ENCODE data around the gene SALL4.
"Not testable (repeated sequence)": the region's sequence is repeated elsewhere in the genome, so short reads cannot be mapped to it uniquely, and the experiment has no call there.

SALL4 gene

DNA sequence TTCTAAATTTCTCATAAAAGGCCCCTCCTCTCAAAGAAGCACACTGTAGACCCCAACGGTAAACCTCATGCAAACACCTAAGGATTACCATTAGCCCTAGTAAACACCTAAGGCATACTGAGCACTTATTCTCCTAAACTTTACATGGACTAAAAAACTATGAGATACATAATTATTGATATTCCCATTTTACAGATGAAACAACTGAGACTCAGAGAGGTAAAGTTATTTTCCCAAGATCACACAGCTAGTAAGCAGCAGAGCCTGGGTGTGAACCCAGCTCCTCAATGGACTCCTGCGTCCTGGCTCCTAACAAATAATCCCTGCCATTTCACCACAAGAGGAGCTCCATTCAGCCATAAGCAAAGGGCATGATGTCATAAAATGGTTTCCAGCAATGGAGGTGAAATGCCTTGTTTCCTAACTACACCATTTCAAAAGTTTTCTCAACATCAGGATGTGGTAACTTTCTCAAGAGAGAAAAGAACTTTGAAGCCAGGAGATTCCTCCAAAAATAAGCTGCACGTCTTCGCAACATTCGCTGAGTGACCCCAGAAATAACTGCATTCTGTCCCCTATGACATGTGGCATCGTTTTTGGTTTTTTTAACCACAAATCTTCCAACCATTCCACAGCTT is 38.2 kb downstream of the SALL4 start:
- no peak for ATAC-seq

DNA sequence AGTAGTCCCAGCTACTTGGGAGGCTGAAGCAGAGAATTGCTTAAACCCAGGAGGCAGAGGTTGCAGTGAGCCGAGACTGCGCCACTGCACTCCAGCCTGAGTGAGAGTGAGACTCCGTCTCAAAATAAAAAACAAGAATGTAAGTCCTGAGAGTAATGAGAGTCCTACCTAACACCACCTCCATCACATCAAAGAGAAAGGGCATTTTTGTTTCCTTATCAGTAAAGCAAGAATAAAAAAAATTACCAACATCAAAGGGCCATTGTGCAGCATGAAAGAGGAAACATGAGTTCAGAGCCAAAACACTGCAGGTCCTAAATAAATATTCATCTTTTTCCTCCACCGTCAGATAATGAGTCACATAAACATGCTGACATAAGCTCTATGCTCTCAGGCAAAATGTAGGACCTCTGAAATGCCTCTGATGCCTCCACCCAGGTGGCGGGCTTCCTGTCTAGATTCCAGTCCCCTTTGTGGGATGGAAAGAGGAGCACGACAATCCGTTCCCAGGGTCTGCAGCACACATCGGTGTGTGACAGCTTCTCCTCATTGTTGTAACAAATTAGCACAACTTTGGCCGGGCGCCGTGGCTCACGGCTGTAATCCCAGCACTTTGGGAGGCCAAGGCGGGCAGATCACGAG is 41.3 kb downstream of the SALL4 start:
- no peak for ATAC-seq

DNA sequence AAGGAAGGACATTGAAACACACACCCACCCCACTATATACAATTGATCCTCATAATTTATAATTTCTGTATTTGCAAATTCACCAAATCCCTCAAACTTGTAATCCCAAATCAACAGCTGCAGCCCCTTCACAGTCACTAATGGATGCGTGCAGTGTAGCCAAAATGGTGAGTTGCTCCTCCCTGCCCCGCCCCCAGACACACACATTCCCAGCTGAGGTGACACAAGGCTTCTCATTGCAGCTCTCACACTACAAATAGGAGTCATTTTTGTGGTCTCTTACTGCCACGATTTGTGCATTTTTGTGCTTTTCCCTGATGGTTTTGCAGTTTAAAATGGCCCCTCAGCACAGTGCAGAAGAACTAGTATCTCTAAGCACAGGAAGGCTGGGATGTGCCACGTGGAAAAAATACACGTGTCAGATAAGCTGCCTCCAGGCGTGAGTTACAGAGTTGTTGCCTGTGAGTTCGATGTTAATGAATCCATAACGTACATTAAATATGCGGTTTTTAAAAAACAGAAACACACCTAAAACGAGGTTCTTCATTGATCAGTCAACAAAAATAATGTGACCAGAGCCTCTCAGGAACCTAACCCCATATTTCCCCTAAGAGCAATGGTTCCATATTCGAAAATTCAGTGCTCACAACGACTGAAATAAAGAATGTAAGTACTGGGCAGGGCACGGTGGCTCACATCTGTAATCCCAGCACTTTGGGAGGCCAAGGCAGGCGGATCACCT is 42.4 kb downstream of the SALL4 start:
- no peak for ATAC-seq

DNA sequence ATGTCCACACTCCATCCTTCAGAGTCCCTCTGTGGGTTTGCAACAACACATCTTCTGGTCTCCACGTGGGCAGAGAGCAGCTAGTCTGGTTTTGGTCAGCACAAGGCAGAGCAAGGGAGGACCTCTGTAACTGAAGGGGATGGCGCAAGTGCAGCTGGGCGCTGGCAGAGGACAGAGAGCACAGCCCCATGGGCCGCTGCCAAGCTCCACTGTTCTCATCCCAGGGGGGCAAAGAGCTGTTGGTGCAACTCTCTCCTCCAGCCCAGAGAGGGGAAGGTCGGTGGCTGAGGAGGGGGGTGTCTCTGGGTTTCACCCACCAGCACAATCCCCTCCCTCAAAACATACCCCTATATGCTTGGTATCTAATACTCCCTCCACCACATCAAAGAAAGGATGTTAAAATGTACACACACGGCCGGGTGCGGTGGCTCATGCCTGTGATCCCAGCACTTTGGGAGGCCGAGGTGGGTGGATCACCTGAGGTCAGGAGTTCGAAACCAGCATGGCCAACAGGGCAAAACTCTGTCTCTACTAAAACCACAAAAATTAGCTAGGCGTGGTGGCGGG is 43.3 kb downstream of the SALL4 start:
- no peak for ATAC-seq

DNA sequence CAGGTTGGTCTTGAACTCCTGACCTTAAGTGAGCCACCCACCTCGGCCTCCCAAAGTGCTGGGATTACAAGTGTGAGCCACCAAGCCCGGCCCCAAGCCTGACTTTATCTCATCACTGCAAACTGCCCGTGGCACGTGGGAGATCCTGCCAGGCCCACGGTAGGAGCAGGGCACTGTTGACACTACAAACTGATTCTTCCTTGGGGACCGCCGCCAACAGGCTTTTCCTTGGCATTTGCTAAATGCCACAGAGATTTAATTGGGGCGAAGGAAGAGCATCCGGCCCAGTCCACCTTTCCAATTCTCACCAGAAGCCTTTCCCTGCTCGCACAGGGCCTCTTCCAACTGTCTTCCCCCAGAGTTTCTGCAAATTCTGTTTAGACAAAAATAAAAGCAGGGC is 45.1 kb downstream of the SALL4 start:
- ATAC-seq = no peak

DNA sequence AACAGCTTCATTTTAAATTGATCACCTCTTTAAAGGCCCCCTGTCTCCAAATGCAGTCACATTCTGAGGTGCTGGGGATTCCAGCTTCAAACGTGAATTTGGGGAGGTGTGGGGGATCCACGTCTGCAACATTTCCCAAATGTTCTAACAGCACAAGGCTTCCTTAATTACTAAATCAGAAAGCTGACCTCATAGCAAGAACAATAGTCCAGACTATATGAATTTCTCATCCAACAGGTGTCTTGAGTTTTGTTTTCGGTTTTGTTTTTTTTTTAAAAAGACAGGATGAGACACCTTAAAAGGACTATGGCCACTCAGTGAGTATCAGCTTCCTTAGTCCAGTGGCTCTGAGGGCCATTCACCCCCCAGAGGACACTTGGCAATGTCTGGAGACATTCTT is 45.7 kb downstream of the SALL4 start:
- ATAC-seq = no peak

DNA sequence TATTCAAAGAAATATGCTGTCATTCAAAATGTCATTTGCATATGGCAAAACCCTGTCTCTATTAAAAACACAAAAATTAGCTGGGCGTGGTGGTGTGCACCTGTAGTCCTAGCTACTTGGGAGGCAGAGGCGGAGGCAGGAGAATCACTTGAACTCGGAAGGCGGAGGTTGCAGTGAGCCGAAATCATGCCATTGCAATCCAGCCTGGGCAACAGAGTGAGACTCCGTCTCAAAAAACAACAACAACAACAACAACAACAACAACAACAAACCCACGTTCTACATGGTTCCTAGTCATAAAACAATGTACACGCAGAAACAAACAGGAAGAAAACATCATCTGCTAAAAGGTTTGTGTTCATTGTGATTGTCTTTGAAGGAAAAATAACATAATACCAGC is 49.1 kb downstream of the SALL4 start:
- ATAC-seq = not testable (repeated sequence)

DNA sequence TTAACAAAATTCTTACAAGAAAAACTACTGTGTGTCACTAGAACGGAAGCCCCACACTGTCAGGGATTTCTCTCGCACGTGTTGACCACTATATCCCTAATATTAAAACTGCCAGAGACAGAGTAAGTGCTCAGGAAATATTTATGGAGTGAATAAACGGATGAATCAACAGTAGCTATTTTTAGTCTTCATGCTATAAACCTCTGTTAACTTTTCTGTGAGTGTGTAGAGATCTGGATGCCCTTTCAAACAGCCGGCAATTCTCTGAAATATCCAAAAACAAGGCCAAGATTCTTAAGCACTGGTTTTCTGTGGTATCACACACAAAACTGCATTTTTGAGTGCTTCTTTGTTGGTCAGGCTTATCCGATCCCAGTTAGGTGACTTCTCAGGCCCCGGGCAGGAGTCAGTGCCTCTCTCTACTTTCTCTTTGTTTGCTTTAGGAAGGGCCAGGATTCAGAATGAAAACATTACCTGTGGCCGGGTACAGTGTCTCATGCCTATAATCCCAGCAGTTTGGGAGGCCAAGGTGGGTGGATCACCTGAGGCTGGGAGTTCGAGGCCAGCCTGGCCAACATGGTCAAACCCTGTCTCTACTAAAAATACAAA is 49.9 kb downstream of the SALL4 start:
- ATAC-seq = no peak

DNA sequence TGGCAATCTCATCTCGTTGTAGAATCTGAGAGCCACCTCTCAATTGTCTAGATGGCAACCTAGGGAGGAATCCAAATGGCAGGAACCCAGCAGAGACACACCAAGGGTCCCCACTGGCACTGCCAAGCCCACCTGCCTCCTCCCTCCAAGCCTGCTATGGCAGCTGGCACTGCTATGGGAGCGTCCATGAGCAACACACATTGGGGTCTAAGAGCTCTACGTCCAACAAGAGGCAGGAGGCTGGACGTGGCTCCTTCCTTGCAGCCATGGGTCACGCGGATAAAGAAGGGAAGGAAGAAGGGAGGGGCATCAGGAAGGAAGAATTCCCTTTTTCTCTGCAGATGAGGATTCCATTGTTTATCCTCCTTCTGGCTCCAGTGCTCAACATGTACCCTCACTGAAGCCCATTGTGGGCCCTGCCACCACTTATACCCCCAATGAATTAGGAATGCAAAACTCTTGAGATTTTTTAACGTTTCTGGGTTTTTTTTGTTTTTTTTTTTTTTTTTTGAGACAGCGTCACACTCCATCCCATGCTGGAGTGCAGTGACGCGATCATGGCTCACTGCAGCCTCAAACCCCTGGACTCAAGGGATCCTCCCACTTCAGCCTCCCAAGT is 51.4 kb downstream of the SALL4 start:
- no peak for ATAC-seq

DNA sequence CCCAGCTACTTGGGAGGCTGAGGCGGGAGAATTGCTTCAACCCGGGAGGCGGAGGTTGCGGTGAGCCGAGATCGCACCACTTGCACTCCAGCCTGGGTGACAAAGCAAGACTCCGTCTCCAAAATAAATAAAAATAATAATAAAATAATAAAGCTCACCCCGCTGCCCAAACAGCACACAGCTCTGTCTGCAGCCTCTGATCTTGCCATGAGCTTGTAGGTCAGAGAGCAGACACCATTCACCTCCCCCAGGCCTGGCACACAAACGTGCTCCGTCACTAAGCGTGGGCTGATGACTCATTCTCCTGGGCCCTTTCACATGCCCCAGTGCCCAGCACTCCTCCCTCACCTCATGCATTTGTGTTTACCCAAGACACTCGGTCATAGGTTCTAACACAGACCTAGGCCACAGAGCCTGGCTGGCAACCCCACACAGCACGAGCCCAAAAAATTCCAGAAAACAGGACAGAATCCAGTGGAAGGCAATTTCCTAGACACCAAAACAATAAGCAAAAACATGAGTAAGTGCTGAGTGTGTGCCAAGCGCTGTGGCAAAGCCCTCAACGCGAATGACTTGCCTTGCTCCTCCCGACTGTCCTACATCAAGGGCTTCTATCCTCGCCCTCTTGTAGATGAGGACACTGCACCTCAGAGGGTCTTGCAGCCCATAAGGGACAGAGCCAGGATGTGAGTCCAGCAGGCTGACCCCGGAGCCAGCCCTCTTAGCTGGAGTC is 52.1 kb downstream of the SALL4 start:
- ATAC-seq = peak in 1 of 2 donors; percentile 66

DNA sequence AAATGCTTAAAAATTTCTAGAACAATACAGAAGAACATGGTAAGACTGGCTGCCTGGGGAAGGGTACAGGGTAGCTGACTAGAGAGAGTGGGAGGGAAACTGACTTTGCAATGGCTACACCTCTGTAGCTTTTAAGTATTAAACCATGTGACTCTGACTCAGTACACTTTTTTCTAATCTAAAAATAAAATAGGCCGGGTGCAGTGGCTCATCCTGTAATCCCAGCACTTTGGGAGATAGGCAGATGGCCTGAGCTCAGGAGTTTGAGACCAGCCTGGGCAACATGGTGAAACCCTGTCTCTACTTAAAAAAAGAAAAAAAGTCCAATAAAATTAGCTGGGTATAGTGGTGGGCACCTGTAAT is 52.7 kb downstream of the SALL4 start:
- ATAC-seq = no peak

DNA sequence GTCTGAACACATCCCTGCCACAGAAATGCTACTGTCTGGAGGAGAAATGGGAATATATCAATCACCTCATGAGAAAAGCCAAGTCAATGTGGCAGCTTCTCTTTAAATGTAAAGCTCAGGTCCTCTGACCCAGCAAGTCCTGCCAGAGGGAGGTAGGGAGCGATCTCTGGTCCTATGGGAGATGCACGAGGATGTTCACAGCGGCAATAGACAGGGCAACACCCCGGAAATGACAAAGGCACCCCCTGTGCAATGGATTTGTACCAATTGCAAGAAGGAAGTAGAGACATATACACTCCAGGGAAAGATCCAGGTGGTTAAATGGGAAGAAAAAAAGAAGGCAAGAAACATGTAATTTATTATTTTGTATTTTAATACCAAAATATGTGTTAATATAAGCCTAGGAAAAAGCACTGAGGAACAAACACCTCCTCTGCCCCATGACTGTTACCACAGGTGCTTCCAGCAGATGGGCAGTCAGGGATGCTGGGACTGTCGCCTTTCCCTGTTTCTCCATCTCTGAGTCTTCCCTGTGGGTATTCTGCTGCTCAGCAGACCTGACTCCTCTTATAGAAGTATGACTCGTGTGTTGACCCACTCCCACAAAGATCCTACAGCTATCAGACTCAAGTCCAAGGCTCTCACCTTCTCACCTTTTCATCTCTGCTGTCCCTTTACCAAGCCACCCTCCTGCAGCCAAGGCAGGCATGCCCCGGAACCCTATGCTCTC is 55.0 kb downstream of the SALL4 start:
- ATAC-seq = no peak

DNA sequence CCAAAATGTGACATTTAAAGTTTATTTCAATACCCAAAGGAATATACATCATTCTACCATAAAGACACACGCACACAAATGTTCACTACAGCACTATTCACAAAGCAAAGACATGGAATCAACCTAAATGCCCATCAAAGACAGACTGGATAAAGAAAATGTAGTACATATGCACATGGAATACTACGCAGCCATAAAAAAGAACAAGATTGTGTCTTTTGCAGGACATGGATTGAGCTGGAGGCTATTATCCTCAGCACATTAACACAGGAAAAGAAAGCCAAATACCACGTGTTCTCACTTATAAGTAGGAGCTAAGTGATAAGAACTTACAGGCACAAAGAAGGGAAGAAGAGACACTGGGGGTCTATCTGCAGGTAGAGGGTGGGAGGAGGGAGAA is 56.5 kb downstream of the SALL4 start:
- no peak for ATAC-seq

DNA sequence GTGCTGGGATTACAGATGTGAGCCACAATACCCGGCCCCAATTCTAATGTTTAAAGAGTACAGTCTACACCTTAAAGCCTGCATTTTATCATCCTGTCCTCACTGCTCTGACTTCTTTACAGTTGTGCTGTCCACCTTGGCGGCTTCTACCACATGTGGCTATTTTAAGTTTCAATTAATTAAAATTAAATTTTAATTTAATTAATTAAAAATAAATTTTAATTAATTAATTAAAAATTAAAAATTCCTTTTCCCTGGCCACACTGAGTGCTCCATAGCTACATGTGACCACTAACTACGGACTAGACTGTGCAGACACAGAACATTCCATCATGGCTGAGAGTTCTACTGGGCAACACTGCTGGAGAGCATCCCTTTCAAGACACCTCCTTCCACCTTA is 61.5 kb downstream of the SALL4 start:
- ATAC-seq = no peak

DNA sequence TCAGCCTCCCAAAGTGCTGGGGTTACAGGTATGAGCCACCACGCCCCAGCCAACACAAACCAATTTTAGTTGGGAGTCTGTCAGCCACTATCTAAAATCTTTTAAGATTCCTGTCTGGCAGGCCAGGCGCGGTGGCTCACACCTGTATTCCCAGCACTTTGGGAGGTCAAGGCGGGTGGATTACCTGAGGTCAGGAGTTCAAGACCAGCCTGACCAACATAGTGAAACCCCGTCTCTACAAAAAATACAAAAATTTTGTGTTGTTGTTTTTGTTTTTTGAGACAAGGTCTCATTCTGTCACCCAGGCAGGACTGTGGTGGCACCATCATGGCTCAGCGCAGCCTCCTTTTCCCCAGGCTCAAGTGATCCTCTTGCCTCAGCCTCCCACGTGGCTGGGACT is 62.0 kb downstream of the SALL4 start:
- ATAC-seq = not testable (repeated sequence)

DNA sequence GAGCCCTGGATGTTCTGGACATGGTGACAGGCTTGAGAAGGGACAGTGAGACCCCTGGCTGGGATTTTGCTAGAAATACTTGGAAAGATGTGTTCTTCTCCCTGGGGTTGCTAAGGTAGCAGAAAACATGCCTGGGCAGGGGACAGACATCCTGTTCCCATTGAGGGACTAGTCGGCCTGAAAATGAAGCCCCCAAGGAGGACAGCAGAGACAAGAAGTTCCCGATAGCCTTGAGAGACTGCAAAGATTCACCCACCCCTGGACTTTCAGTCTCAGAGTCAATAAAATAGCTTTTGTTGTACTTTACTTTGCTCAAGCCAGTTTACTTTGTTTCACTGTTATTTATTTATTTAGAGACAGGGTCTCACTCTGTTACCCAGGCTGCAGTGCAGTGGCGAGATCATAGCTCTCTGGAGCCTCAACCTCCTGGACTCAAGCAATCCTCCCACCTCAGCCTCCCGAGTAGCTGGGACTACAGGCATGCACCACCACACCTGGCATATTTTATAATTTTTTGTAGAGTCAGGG is 62.5 kb downstream of the SALL4 start:
- ATAC-seq = no peak

DNA sequence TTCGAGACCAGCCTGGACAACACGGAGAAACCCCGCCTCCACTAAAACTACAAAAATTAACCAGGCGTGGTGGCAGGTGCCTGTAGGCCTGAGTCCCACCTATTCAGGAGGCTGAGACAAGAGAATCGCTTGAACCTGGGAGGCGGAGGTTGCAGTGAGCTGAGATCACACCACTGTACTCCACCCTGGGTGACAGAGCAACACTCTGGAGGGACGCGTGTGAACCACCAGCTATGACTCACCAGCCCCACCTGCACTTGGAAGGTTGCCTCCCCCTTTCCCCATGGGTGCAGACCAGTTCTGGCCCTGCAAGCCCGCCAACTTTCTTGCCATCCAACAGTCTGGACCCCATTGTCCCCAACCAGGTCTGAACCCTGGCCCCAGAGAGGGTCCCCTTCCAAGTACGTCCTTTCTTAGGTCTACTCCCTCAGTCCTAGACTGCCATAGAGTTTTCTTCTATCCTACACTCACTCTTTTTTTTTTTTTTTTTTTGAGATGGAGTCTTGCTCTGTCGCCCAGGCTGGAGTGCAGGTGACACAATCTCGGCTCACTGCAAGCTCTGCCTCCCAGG is 63.4 kb downstream of the SALL4 start:
- no peak for ATAC-seq

DNA sequence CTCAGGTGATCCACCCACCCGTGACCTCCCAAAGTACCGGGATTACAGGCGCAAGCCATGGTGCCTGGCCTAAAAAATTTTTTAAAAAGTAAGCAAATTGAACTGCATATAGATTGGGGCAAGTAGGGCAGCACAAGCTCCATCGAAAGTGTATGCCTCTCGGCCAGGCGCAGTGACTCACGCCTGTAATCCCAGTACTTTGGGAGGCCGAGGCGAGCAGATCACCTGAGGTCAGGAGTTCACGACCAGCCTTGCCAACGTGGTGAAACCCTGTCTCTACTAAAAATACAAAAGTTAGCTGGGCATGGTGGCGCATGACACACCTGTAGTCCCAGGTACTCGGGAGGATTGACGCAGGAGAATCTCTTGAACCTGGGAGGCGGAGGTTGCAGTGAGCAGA is 64.1 kb downstream of the SALL4 start:
- not testable (repeated sequence) for ATAC-seq

DNA sequence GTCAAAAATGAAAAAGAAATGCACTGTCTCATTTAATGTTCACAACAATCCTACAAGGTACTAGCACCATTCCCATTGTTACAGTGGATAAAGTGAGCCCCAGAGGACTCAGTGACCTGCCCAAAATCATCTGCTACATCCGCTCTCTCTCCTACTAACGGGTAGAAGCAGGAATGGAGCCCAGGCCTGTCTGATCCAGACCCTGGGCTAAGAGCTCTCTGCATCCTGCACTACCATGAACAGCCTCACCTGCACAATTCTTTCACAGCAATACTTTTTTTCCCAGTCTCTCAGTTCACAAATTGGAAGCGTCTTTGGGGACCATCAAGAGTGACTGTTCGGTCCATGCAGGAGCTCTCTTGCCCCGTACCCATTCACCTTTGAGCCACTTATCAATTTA is 65.4 kb downstream of the SALL4 start:
- ATAC-seq = no peak

DNA sequence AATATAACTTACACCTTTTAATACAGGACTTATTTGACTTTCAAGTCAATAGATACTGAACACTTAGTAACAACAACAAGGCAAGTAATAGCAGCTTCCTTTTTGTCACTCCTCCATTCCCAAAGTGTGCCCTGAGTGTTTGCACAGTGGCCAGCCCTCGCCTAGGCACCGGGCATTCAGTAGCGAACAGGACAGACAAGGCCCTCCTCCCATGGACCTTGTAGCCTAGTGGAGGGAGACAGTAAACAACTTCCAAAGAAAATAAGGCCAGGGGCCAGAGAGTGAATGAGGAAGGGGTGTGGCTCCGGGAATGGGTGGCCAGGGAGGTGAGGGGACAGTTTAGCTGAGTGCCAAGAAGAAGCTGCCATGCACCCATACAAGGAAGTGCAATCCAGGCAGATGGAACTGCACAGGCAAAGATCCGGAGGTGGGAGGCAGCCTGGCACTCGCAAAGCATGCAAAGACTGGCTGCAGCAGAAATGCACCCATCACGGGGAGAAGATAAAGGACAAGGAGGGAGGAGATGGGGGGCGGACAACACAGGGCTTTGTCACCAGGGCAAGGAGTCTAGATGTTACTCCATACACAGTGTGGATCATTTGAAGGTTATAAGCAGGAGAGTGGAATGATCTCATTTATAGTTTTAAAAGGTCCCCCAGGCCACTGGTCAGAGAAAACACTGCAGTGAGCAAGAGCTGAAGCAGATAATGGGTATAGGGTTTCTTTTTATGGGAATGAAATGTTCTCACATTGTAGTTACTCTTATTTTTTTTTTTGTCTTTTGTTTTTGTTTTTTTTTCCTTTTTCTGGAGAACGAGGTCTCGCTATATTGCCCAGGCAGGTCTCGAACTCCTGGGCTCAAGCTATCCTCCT is 66.4 kb downstream of the SALL4 start:
- no peak for ATAC-seq
